ENCODE data around the gene SLC6A18. TPM values are rescaled to one million over a fixed set of nuclear protein-coding genes. Genes with fewer than 3 reads are reported as not detected.

SLC6A18 gene, protein sequence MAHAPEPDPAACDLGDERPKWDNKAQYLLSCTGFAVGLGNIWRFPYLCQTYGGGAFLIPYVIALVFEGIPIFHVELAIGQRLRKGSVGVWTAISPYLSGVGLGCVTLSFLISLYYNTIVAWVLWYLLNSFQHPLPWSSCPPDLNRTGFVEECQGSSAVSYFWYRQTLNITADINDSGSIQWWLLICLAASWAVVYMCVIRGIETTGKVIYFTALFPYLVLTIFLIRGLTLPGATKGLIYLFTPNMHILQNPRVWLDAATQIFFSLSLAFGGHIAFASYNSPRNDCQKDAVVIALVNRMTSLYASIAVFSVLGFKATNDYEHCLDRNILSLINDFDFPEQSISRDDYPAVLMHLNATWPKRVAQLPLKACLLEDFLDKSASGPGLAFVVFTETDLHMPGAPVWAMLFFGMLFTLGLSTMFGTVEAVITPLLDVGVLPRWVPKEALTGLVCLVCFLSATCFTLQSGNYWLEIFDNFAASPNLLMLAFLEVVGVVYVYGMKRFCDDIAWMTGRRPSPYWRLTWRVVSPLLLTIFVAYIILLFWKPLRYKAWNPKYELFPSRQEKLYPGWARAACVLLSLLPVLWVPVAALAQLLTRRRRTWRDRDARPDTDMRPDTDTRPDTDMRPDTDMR
- total RNA-seq (2014; rRNA removed; shearing (Covaris generic)), result not detected in 2 replicates

DNA sequence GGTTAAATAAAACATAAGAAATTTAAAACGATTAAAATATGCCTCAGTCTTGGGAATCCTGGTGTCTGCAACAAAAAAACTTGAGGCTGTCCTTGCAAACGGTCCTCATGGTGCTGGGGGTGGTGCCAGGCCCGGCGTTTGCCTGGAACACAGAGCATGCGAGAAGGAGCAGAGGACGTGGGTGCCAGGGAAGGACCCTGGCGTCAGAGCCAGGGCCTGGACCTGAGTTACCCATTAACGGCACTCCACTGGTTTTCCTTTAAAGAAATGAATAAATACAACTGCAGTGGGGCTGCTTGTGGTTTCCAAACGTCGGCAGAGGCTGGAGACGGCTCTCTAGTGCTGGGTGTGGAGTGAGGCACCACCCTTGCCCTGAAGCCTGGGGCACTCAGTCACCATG, at the start of gene SLC6A18:
Gene SLC6A18 (plus strand): TSS at position 301 of the 400 bp plus-strand sequence. CDS start 97 bp downstream, at position 398.
- DNase-seq (ENCODE audit: low read depth in 1 of 2, low spot score in 2 of 2), result no peak
- Histone ChIP-seq H3K4me3 (no peak within 1 kb of the TSS), H3K4me1 (replicated peaks) (0 out of 2 replicates have a peak, but pooled peaks cover 4% of the 10 kb centered on the region), H3K27ac (no peak within 1 kb of the TSS), H3K9me3 (replicated peaks) (peaks cover 7% of the 10 kb centered on the region), H3K27me3 (replicated peaks) (peaks cover 77% of the 10 kb centered on the region), H3K36me3 (no peaks in the 10 kb centered on the region)

DNA sequence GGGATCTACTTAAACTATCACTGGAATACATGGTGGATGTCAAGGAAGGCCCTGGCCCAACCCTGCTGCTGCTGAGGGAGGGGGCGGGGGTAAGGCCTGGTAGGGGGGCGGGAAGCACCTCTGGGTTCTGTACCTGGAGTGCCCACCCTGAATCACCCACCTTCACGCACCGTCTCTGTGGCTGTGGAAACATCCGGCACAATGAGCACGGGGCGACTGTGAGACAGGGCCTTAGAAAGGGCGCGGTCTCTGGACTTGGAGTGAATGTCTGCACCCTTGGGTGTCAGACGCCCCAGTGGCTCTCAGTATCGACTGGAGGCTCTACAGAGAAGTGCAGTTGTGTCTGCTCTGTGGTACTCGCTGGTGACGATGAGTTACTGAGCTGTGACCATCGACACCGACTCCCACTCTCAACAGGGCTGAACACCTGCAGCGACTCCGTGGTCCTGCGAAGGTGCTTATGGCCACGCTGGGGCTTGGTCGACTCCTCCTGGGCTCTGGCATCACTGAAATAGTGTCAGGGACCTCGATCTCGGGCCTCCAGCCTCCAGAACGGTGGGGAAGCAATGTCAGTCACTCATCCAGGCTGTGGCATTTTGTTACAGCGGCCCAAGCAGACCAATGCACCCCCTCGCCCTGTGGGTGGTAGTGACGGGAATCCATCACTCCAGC, 49.2 kb upstream of the SLC6A18 start:
- H3K27me3 ChIP-seq (replicated peaks), result peaks cover 12% of the 10 kb centered on the region; the same call in 1 of the 2 replicates
- no peak overlapping the region for H3K4me3 ChIP-seq
- H3K36me3 ChIP-seq, result no peaks in the 10 kb centered on the region
- DNase-seq (ENCODE audit: low read depth in 1 of 2, low spot score in 2 of 2), result no peak
- no peak overlapping the region for H3K27ac ChIP-seq
- no peaks in the 10 kb centered on the region for H3K9me3 ChIP-seq (replicated peaks)
- H3K4me1 ChIP-seq (replicated peaks), result peaks cover 12% of the 10 kb centered on the region

DNA sequence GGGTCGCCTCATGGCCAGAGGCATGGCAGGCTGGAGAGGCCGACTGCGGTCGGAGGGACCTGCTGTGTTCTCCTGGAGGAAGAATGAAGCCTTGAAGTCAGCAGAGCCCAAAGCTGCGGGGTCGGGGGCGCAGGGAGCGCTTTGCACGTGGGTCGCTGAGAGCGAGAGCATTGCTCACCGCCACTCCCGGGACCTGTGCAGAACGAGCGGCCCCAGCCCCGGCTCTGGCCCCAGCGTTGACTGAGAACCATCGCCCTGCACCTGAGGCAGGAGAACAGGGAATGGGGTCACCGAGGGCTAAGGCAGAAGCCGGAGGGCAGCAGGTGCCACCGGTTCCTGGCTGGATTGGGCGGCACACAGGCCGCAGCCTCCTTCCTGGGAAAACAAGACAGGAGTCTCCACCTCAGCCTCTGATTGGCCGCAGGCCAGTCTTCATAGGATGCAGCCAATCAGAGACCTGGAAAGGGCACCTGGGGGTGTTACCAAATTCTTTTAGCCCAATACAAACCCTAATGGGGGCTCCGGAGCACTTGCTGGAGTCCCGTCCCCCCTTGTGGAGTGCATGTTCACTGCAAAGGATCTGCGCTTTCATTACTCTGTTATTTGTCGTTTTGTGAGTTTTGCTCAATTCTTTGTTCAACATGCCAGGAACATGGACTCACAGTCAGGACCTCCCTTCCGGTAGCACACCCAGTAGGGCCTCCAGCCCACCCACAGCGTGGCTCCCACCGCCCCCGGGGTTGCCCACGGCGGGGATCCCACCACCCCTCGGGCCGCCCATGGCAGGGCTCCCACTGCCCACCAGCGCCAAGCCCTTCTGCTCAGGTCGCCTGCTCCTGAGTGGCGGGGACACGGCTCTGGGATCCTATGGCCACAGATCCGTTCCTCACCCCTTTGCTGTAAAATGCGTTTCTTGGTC, 48.4 kb upstream of the SLC6A18 start:
- H3K27me3 ChIP-seq (replicated peaks), result peaks cover 20% of the 10 kb centered on the region
- no peak for DNase-seq (ENCODE audit: low read depth in 1 of 2, low spot score in 2 of 2)

DNA sequence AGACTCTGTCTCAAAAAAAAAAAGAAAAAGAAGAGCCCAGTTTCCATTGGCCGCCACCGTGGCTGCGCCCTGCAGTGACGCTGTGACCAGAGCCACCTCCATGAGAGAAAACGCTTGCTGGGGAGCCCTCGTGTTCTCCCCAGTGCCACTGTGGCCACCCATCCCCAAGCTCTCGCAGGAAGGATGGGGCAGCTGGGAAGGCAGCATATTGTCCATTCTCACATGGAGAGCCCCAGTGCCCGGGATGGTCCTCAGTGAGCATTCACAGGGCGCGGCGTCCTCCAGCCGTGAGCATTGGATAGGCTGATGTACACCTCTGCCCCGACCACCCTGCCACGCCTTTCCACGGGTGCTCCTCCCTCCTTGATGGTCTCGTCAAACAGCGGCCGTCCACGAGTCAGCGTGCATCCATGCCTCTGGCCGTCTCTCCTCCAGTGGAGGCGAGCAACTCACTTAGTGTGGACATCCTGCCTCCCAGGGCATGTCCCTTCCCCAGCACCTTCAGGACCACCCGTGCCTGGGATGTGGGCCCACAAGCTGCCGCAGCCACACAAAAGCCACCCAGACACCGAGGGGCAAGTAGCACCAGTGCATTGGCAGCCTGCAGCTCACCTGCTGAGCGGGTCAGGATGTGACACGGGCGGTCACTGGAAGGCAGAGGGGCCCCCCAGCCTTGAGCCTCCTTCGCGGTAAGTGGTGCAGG, 47.2 kb upstream of the SLC6A18 start:
- Histone ChIP-seq H3K27ac (no peak overlapping the region), H3K4me3 (no peak overlapping the region), H3K9me3 (replicated peaks) (no peaks in the 10 kb centered on the region), H3K36me3 (no peaks in the 10 kb centered on the region), H3K27me3 (replicated peaks) (peaks cover 31% of the 10 kb centered on the region), H3K4me1 (replicated peaks) (peaks cover 6% of the 10 kb centered on the region)
- DNase-seq (ENCODE audit: low read depth in 1 of 2, low spot score in 2 of 2), result no peak

More for the DNA sequence above, 48.4 kb upstream of the SLC6A18 start:
- Histone ChIP-seq H3K4me1 (replicated peaks) (peaks cover 7% of the 10 kb centered on the region), H3K9me3 (replicated peaks) (no peaks in the 10 kb centered on the region), H3K27ac (no peak overlapping the region), H3K36me3 (no peaks in the 10 kb centered on the region), H3K4me3 (no peak overlapping the region)

DNA sequence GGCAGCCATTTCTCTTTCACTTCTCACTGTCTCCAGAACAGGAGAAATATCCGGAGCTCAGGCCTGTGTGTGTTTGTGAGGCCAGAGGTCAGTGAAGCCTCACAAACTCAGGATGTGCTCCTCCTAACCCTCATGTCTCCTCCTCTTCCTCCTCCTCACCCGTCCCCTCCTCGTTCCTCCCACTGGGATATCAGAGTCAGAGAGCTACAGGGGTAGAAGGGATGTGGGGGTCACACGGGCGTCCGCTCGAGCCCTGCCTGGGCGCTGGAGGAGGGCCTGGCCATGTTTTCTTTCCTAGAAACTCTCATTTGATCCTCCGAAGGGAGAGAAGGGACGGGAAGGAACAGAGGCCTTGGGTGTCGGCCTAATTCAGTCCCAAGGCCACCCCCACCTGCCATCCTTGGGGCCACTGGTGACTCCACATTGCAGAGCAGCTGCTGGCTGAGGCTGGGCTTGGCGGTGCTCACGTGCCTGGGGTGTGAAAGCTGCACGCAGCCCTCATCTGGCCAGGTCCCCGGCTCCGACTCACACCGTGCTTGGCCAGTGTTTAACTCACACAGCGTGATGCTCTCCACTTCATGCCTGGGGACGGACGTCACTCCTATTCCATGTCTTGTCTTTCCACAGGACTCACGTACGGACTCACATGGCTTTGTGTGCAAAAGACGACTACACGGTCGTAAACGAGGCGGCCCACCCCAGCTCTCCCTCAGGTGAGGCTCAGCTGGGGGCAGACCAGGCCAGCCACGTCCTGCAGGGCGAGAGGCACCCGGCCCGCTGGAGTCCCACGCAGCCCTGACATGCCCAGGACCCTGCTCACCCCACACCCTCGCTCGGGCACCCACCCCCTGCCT, 46.4 kb upstream of the SLC6A18 start:
- no peak for DNase-seq (ENCODE audit: low read depth in 1 of 2, low spot score in 2 of 2)
- Histone ChIP-seq H3K9me3 (replicated peaks) (no peaks in the 10 kb centered on the region), H3K27me3 (replicated peaks) (peaks cover 39% of the 10 kb centered on the region), H3K27ac (no peak overlapping the region), H3K4me3 (no peak overlapping the region), H3K36me3 (no peaks in the 10 kb centered on the region), H3K4me1 (replicated peaks) (peaks cover 6% of the 10 kb centered on the region)

DNA sequence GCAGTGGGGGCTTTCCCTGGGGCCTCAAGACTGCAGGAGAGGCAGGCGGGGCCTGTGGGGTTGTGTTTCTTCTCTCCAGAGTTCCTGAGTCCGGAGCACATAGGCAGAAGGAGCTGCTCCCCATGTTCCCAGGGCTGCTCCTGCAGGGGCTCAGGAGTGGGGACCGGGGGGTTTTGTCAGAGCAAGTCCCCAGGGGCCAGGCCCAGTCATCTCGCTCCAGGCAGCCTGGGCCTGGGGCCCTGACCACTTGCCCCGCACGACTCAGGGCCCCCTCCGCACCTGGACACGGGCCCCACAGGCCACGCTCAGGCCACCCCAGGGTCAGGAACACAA, 45.8 kb upstream of the SLC6A18 start:
- no peaks in the 10 kb centered on the region for H3K36me3 ChIP-seq
- DNase-seq (ENCODE audit: low read depth in 1 of 2, low spot score in 2 of 2), result no peak
- H3K27me3 ChIP-seq (replicated peaks), result peaks cover 45% of the 10 kb centered on the region
- no peaks in the 10 kb centered on the region for H3K9me3 ChIP-seq (replicated peaks)
- no peak overlapping the region for H3K4me3 ChIP-seq
- no peak overlapping the region for H3K27ac ChIP-seq
- no peaks in the 10 kb centered on the region for H3K4me1 ChIP-seq (replicated peaks)

DNA sequence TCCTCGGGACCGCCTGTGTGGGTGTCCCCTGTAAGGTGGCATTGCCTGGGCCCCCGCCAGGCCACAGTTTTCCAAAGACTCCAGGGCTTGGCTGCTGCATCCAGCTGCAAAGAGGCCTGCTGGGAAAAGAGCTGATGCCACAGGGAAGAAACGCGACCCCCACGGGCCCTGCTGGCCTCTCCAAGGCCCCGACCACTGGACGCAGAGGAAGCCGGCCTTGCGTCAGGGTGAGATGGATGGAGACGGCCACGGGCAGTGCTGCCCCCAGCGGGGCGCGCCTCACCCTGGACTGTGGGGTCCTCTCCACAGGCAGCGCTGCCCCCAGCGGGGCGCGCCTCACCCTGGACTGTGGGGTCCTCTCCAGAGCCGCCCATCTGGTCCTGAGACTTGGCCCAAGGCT, 45.1 kb upstream of the SLC6A18 start:
- no peaks in the 10 kb centered on the region for H3K36me3 ChIP-seq
- H3K9me3 ChIP-seq (replicated peaks), result no peaks in the 10 kb centered on the region
- no peak overlapping the region for H3K27ac ChIP-seq
- peaks cover 48% of the 10 kb centered on the region for H3K27me3 ChIP-seq (replicated peaks)
- DNase-seq (ENCODE audit: low read depth in 1 of 2, low spot score in 2 of 2), result no peak
- H3K4me1 ChIP-seq (replicated peaks), result no peaks in the 10 kb centered on the region
- no peak overlapping the region for H3K4me3 ChIP-seq

DNA sequence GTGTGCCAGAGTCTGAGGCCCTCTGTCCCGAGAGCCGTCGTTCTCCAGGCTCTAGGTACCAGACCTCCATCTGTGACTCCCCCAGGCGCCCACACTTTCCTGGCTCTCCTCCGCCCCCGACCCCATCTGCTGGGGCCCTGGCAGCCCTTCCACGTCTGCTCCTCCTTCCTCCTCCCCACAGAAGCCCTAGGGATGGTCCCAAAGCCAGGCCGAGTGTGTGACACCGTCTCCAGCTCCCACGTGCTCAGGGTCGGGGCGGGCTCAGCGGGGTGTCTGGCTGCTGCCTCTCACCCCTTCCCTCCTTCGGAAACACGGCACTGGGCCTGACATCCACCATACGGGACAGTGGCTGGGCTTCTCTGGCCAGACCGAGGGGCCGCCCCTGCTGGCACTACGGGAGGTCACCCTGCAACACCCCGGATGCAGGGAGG, 44.3 kb upstream of the SLC6A18 start:
- no peaks in the 10 kb centered on the region for H3K4me1 ChIP-seq (replicated peaks)
- DNase-seq (ENCODE audit: low read depth in 1 of 2, low spot score in 2 of 2), result no peak
- no peaks in the 10 kb centered on the region for H3K9me3 ChIP-seq (replicated peaks)

DNA sequence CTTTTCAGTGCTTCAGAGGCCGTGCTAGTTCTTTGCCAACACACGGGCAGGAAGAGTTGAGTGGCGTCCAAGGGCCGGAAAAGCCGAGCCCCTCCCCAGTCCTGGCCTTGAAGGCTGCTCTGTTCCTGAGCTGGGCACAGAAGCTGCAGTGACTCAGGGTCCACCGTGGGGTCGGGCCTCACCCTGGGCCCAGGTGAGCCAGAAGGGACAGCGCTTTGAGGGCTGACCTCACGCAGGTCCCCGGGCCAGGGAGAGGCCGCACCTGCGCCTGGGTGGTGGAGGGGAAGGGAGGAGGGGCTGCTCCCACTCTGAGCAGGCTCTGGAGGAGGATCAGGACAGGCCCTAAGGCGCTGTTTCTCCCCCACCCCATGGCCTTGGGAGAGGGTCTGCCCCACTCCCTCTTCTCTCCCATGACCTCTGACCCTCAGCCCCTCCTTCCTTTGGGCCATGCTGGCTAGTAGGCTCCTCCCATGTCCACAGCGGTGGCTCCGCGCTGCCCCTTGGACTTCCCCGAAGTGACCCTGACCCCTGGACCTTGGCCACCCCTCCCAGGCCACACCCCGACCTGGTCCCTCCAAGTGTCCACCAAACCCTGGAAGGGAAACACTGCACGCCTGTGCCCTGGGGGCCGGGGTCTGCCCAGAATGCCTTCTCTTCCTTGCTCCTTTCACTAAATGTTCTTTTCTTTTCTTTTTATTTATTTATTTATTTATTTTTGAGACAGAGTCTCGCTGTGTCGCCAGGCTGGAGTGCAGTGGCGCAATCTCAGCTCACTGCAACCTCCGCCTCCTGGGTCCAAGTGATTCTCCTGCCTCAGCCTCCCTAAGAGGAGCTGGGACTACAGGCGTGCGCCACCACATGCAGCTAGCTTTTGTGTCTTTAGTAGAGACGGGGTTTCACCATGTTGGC, 43.5 kb upstream of the SLC6A18 start:
- H3K9me3 ChIP-seq (replicated peaks), result no peaks in the 10 kb centered on the region
- no peaks in the 10 kb centered on the region for H3K36me3 ChIP-seq
- no peak overlapping the region for H3K27ac ChIP-seq
- H3K27me3 ChIP-seq (replicated peaks), result peaks cover 62% of the 10 kb centered on the region
- no peaks in the 10 kb centered on the region for H3K4me1 ChIP-seq (replicated peaks)
- no peak overlapping the region for H3K4me3 ChIP-seq
- no peak for DNase-seq (ENCODE audit: low read depth in 1 of 2, low spot score in 2 of 2)

More for the DNA sequence above, 44.3 kb upstream of the SLC6A18 start:
- Histone ChIP-seq H3K27me3 (replicated peaks) (peaks cover 56% of the 10 kb centered on the region), H3K36me3 (no peaks in the 10 kb centered on the region), H3K4me3 (no peak overlapping the region), H3K27ac (no peak overlapping the region)

DNA sequence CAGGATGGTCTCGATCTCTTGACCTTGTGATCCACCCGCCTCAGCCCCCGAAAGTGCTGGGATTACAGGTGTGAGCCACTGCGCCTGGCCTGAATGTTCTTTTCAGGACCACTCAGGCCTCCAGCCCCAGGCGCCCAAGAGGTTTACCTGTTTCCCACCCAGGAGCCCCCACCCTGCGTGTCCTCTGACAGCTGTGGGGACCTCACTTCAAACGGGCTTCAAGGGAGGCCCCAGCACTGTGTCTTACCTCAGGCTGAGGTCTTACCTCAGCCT, 42.9 kb upstream of the SLC6A18 start:
- H3K27me3 ChIP-seq (replicated peaks), result peaks cover 62% of the 10 kb centered on the region
- no peak overlapping the region for H3K4me3 ChIP-seq
- H3K36me3 ChIP-seq, result no peaks in the 10 kb centered on the region
- H3K9me3 ChIP-seq (replicated peaks), result no peaks in the 10 kb centered on the region
- no peak for DNase-seq (ENCODE audit: low read depth in 1 of 2, low spot score in 2 of 2)
- H3K27ac ChIP-seq, result no peak overlapping the region
- H3K4me1 ChIP-seq (replicated peaks), result no peaks in the 10 kb centered on the region

DNA sequence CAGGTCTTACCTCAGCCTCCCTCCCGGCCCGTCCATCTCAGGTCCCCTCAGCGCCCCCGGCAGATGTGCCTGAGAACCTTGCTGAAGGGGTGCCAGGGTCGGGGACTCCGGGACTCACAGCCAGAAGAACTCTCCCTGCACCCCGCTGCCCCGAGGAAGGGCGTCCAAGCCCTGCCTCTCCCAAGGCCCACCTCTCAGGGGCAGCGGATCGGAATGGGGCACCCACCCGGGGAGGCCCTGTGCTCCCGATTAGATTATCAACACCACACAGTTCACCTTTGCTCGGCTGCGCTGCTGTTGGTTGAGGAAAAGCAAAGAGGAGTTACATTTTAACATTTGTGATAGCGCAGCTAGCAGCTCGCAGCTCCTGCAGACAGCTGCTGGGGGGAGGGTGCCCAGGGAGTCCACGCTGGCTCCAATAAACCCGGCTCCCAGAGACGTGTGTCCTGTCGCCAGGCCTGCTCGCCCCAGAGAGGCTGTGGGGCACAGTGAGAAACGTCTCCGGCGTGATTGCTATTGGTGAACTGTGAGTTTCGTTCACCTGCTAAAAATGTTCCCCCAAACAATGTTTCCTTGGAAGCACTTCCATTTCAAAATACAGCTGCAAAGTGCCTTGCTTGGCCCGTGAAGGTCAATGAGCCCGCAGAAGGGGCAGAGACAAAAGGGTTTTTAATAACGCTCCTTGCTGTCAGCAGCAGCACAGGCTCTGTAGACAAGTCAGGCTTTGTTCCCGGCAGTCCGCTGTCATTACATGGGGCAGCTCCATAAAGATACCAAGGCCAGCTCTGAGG, 42.4 kb upstream of the SLC6A18 start:
- H3K4me3 ChIP-seq, result no peak overlapping the region
- no peaks in the 10 kb centered on the region for H3K4me1 ChIP-seq (replicated peaks)
- no peak for DNase-seq (ENCODE audit: low read depth in 1 of 2, low spot score in 2 of 2)
- peaks cover 65% of the 10 kb centered on the region for H3K27me3 ChIP-seq (replicated peaks)
- no peaks in the 10 kb centered on the region for H3K9me3 ChIP-seq (replicated peaks)
- no peaks in the 10 kb centered on the region for H3K36me3 ChIP-seq
- H3K27ac ChIP-seq, result no peak overlapping the region
